Kidney capillary endothelial cell (primary cell): Measurements from ENCODE around the gene ZNF526.
"Not testable (repeated sequence)": the region's sequence is repeated elsewhere in the genome, so short reads cannot be mapped to it uniquely, and the experiment has no call there.

ENCODE experiments used
- DNase-seq: peaks from one replicate; pipeline ENCODE4 v3.0.0-alpha.2; 2018; ENCODE audit warnings: low spot score

Gene ZNF526

GRCh38 chr19:42266105-42266504 lies 46.0 kb downstream of the ZNF526 start:
- not testable (repeated sequence) for DNase-seq

GRCh38 chr19:42266928-42267603 lies 47.0 kb downstream of the ZNF526 start:
- DNase-seq, result not testable (repeated sequence)

- DNase-seq, result no peak
These were observed 47.6 kb downstream of the ZNF526 start for GRCh38 chr19:42267644-42268141.

GRCh38 chr19:42268142-42268703 lies 48.1 kb downstream of the ZNF526 start:
- peak; percentile 100 for DNase-seq

GRCh38 chr19:42268704-42269477 lies 48.8 kb downstream of the ZNF526 start, which contains the start of gene CIC:
Gene CIC, plus strand, starts transcription at chr19:42269252. Its CDS starts 2,532 bp downstream, at chr19:42271784.
- peak; percentile 100 for DNase-seq

GRCh38 chr19:42269478-42270345 lies 49.6 kb downstream of the ZNF526 start:
- DNase-seq, result no peak

- no peak for DNase-seq
These were observed 50.4 kb downstream of the ZNF526 start for GRCh38 chr19:42270346-42271044.

GRCh38 chr19:42271045-42271419 lies 50.9 kb downstream of the ZNF526 start:
- no peak for DNase-seq

GRCh38 chr19:42271861-42272534 lies 51.9 kb downstream of the ZNF526 start:
- DNase-seq, result no peak

GRCh38 chr19:42272535-42272897 lies 52.4 kb downstream of the ZNF526 start:
- no peak for DNase-seq

- DNase-seq, result no peak
These were observed 52.9 kb downstream of the ZNF526 start for GRCh38 chr19:42272989-42273406.

- DNase-seq, result no peak
These were observed 53.4 kb downstream of the ZNF526 start for GRCh38 chr19:42273407-42274064.

GRCh38 chr19:42274065-42274682 lies 54.1 kb downstream of the ZNF526 start:
- no peak for DNase-seq

- DNase-seq, result no peak
These were observed 55.0 kb downstream of the ZNF526 start for GRCh38 chr19:42275103-42275502.

GRCh38 chr19:42275517-42275916 lies 55.4 kb downstream of the ZNF526 start:
- no peak for DNase-seq

GRCh38 chr19:42276284-42276683 lies 56.2 kb downstream of the ZNF526 start:
- DNase-seq, result no peak

- DNase-seq, result no peak
These were observed 56.7 kb downstream of the ZNF526 start for GRCh38 chr19:42276821-42277220.
